ENCODE data around the gene FALEC.

GRCh38 chr1:150576367-150576711 is 60.8 kb downstream of the FALEC start:
- TF ChIP-seq CTCF (IDR thresholded peaks at IDR 0.05) (no peak), POLR2A (IDR thresholded peaks at IDR 0.05) (peak in 1 of 2 donors; percentile 6)

Measured in adrenal gland (tissue), 5 donors.